SJCRH30 (cell line): ENCODE data around the gene DOK6. TPM values are rescaled to one million over a fixed set of nuclear protein-coding genes. Genes with fewer than 3 reads are reported as not detected.

Experiments used
- DNase-seq, 2 experiments: peaks; one replicate each; pipeline ENCODE4 v3.0.0-alpha.2; 2015 to 2020
- H3K27ac ChIP-seq: fragments of 250-450 bp; sonication (Bioruptor Pico); 2 replicates; pipeline ENCODE4 v1.5.1; 2020; ENCODE audit warnings: mild to moderate bottlenecking, moderate library complexity
- H3K27me3 ChIP-seq: fragments of 250-450 bp; sonication (Bioruptor Pico); 2 replicates; pipeline ENCODE4 v1.5.1; 2020; ENCODE audit warnings: mild to moderate bottlenecking, moderate library complexity
- H3K36me3 ChIP-seq: fragments of 250-450 bp; sonication (Bioruptor Pico); 2 replicates; pipeline ENCODE4 v1.5.1; 2020; ENCODE audit warnings: mild to moderate bottlenecking, moderate library complexity
- H3K4me1 ChIP-seq: fragments of 250-450 bp; sonication (Bioruptor Pico); 2 replicates; pipeline ENCODE4 v1.5.1; 2020; ENCODE audit warnings: mild to moderate bottlenecking, moderate library complexity
- H3K4me3 ChIP-seq: fragments of 250-450 bp; sonication (Bioruptor Pico); 2 replicates; pipeline ENCODE4 v1.5.1; 2020; ENCODE audit warnings: mild to moderate bottlenecking, moderate library complexity
- H3K9me3 ChIP-seq: fragments of 250-450 bp; sonication (Bioruptor Pico); replicated peaks from 2 replicates; pipeline ENCODE4 v1.5.1; 2020; ENCODE audit warnings: mild to moderate bottlenecking, moderate library complexity
- total RNA-seq: library from RNA; depleted of rRNA; stranded (reverse); fragments of >200 nt; shearing (Covaris generic); gene quantifications from 2 replicates; pipeline ENCODE4 v1.2.3, GENCODE V29; 2014

DOK6 gene
- total RNA-seq, 1 experiment from 2014 or later: 0.47 TPM

DNA sequence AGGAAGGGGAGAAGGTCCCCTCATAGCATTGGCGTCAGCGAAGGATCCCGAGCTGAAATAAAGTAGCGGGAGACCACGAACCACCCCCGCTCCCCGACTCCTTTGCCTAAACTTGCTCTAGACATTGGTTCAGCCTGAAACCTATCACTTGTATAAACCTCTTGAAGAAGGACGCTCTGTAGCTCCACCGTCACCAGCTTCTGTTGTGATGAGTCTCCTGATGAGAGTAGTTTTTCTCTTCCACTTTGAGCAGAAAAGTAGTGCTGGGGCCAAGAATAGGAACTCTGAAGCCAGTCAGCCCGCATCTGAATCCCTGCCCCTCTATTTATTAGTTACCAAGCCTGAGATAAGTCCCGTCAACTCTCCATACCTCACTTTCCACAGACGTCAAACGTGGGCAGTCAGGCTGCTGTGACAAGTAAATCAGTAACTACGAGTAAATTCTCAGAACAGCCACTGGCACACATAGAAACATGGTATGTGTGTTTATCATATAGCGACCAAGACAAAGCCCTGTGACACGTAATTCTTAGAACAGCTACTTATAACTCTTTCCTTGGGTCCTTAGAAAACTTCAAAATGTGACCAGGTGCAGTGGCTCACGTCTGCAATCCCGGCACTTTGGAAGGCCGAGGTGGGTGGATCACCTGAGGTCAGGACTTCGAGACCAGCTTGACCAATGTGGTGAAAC lies 485.3 kb downstream of the DOK6 start:
- no peak for DNase-seq
- H3K4me1 ChIP-seq: no peaks in the 10 kb centered on the region
- no peaks in the 10 kb centered on the region for H3K27me3 ChIP-seq
- no peaks in the 10 kb centered on the region for H3K36me3 ChIP-seq
- no peak overlapping the region for H3K27ac ChIP-seq
- no peaks in the 10 kb centered on the region for H3K9me3 ChIP-seq
- no peak overlapping the region for H3K4me3 ChIP-seq

DNA sequence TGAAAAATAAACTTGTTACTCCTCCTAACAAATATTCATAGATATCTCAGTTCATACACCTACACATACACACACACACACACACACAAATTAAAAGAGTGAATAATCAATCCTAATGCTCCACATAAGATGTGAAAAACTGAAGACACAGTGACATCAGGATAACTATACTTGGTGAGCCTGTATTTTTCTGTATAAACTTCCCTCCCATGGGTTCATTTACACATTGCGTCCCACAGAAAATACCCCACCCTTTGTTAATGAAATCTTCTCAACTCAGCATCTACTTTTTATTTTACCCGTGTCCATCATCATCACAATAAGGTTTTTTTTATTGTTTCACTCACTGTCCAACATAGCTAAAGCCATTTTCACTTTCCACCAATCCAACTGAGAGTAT lies 486.6 kb downstream of the DOK6 start:
- no peak for DNase-seq
- H3K27ac ChIP-seq: no peak overlapping the region
- no peaks in the 10 kb centered on the region for H3K27me3 ChIP-seq
- H3K4me1 ChIP-seq: no peaks in the 10 kb centered on the region
- H3K4me3 ChIP-seq: no peak overlapping the region
- H3K36me3 ChIP-seq: no peaks in the 10 kb centered on the region
- no peaks in the 10 kb centered on the region for H3K9me3 ChIP-seq

DNA sequence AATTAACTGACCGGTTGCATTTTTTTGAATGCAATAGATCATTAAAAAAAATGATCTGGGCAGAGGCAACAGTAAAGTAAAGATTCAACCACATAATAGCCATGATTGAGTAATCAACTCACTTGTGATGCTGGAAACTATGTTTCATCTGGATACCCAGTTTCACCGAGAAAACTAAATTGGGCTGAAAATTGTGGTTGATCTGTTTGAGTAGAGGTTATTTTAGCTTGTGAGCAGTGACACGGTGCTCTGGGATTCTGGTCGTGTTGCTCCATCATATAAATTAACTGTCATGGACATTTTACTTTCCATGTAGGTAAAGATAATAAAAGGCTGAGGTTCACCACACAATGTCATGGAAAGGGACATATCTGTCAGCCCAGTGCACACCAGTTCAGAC lies 488.3 kb downstream of the DOK6 start:
- no peaks in the 10 kb centered on the region for H3K4me1 ChIP-seq
- H3K27ac ChIP-seq: no peak overlapping the region
- H3K27me3 ChIP-seq: no peaks in the 10 kb centered on the region
- H3K4me3 ChIP-seq: no peak overlapping the region
- no peaks in the 10 kb centered on the region for H3K9me3 ChIP-seq
- H3K36me3 ChIP-seq: no peaks in the 10 kb centered on the region
- DNase-seq: no peak

DNA sequence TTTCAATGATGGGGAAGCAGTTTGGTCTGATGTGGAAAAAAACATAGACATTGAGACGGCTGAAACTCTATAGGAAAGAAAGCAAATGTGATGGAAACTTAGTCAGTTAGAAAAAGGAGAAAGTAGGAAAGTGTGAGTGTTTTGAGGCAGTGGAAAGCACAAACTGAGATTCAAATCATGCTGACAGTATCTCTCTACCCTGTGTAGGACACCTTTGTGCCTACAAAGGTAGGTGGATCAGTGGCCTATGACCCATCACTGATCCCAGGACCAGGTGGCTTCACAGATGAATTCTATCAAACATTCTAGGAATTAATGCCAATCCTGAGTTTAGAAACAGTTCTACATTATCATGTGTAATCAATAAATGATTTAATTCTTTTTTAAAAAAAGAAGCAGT lies 489.9 kb downstream of the DOK6 start:
- Histone ChIP-seq H3K27ac (no peak overlapping the region), H3K36me3 (no peaks in the 10 kb centered on the region), H3K9me3 (no peaks in the 10 kb centered on the region), H3K4me3 (no peak overlapping the region), H3K27me3 (no peaks in the 10 kb centered on the region), H3K4me1 (no peaks in the 10 kb centered on the region)
- no peak for DNase-seq

DNA sequence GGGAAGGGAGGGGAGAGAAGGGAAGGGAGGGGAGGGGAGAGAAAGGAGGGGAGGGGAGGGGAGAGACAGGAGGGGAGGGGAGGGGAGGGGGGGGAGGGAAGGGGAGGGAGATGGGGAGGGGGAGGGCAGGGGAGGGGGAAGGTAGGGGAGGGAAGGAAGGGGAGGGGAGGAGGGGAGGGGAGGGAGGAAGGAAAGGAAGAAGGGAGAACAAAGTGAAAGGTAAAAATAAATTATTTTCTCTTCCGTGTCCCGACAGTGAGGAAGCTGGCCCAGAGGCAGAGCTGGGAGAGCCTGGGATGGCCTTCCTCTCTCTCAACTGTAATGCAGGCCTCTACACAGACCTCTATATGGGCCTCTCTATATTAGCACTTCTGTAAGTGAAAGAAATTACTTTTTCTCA lies 493.8 kb downstream of the DOK6 start:
- Histone ChIP-seq H3K27ac (no peak overlapping the region), H3K4me3 (no peak overlapping the region), H3K9me3 (no peaks in the 10 kb centered on the region), H3K36me3 (no peaks in the 10 kb centered on the region), H3K4me1 (no peaks in the 10 kb centered on the region), H3K27me3 (no peaks in the 10 kb centered on the region)
- no peak for DNase-seq

DNA sequence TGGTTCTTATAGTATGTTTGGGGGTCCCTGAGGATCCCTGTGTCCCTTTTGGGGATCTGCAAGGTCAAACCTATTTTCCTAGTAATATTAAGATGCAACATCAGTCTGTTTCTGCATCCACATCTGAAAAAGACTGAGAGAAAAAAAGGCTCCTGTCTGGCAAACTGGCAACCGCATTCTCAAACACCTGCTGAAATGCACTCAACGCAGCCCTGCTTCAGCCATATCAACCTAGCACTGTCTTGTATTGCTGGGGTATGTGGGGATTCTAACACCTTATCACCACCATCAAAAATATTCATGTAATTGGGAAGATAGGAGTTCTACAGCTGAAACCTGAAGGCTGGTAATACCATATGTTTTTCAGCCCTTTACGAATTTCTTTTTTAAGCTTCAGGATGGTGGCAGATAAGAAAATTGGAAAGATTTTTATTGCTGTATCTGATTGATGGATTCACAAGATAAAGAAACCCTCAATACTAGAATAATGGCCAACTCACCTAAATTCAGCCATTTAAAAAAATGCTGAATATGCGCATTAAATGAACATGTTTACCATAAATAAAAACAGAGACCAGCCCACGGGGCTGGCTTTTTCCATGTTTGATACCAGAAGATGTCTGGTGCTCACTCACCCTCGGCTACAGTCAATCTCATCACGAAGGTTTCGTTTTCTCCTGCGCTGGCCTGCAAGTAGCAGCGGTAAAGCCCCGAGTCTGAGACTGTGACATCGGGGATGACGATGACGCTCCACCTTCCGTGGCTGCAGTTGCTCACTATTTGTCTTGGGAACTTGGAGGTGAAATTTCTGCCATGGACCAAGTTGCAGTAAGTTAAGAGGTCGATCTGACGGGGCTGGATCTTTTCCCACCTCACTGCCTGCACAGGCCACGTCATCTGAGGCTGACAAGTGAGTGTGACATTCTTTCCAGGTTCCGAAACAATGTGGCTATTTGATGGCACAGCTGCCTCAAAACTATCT lies 494.7 kb downstream of the DOK6 start:
- H3K9me3 ChIP-seq: no peaks in the 10 kb centered on the region

DNA sequence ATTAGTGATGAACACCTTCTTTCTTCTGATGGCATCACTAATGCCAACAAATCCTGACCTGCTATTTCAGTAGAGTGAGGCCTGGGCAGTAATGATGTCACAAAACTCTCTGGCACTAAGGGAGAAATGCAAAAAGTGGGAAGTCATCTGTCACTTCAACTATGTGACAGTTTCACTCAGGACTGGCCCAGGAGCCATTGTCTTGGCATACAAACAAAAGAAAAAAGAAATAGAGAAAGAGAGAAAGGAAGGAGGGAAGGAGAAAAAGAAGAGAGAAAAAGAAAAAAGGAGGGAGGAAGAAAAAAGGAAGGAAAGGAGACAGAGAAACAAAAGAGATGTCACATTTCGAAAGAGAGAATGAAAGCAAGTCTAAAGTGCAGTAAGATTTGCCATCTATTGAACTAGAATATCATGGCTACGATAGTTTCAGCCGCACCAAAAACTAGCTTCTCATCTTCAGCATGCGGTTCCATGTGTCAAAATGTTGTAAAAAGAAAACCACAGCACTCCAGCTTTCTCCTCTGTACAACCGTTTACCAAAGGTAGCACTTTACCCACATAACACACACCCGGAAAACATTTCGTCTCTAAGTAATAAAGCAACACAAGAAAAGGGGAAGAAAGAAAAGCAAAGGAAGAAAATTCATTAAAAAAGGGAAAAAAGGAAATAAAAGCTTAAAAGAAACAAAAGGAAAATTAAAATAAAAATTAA lies 496.9 kb downstream of the DOK6 start:
- Histone ChIP-seq H3K36me3 (no peaks in the 10 kb centered on the region), H3K4me3 (no peak overlapping the region), H3K9me3 (no peaks in the 10 kb centered on the region), H3K4me1 (no peaks in the 10 kb centered on the region), H3K27me3 (no peaks in the 10 kb centered on the region), H3K27ac (no peak overlapping the region)
- no peak for DNase-seq

More for the DNA sequence above, 494.7 kb downstream of the DOK6 start:
- no peaks in the 10 kb centered on the region for H3K4me1 ChIP-seq
- H3K27me3 ChIP-seq: no peaks in the 10 kb centered on the region
- no peak overlapping the region for H3K4me3 ChIP-seq
- no peak overlapping the region for H3K27ac ChIP-seq
- no peaks in the 10 kb centered on the region for H3K36me3 ChIP-seq
- no peak for DNase-seq

DNA sequence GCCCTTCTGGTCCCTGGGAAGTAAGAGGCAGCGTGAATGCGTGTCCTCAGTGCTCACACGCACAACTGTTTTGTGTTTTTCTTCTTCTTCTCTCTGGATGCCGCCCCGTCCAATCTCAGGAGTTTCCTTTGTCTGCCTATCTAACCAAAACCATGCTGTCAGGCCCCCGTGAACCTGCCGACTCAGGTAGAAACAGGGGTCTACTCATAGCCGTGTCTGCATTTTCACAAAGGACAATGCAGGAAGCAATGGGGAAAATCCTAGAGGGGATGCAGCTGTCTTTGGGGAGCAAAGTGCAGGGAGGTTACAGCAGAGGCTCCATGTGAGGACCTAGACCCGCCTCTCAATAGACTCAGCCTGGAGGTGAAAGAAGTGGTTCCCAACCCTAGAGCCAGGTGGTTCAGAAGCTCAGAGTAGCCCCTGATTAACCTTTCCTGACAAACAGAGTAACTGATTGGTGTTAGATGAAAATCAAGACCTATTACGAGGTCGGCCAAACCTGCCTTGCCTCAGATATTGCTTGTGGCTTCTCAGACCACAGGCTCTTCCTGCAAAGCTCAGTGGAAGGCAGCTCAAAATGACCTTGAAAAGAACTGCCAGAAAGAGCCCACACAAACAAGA lies 497.7 kb downstream of the DOK6 start:
- H3K9me3 ChIP-seq: no peaks in the 10 kb centered on the region
- no peak overlapping the region for H3K27ac ChIP-seq
- no peaks in the 10 kb centered on the region for H3K27me3 ChIP-seq
- no peak for DNase-seq
- no peaks in the 10 kb centered on the region for H3K36me3 ChIP-seq
- no peaks in the 10 kb centered on the region for H3K4me1 ChIP-seq
- no peak overlapping the region for H3K4me3 ChIP-seq
